Measurements from ENCODE around the gene AHSG.

AHSG gene

DNA sequence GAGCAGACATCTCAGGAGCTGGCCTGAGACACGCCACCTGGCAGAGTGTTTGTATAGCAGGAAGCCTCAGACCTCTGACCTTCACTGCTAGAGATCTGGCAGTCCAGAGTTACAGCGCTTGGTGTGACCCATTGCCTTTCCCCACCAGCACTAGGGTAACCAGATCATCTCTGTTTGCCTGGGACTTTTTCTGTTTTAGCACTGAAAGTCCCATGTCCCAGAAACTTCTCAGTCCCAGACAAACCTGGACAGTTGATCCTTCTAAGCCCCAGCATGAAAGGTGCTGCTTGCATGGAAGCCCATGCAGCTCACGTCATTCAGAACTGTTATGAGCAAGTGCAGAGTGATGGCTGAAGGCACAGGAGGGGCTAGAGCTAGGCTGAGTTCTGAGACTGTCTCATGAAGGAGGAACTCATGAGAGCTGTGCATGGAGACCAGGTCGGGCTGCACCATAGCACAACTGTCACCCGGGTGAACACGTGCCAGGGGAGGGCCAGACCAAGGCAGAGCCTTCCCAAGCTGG is 18.2 kb upstream of the AHSG start:
- DNase-seq, result no peak

DNA sequence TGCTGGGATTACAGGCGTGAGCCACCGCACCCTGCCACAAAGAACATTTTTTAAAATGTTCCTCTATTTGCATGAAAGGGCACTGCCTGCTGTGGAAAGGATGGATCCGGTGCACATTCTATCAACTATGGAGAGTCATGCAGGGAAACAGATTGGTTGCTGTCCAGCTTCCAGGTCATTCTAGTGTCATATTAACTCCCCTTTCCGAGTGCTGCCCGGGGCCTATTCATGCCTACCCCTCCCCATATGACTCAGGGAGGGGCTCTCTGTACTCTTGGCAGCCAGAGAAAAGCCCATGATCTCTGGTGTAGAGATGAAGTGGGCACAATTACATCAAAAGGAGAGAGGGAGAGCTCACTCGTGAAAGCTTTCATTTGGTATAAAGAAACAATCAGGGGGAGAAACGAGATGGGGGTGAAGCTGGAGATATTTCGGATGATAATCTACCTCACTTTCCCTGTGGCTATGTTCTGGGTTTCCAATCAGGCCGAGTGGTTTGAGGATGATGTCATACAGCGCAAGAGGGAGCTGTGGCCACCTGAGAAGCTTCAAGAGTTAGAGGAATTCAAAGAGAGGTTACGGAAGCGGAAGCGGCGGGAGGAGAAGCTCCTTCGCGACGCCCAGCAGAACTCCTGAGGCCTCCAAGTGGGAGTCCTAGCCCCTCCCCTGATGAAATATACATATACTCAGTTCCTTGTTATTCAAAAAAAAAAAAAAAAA is 16.1 kb upstream of the AHSG start:
- DNase-seq, result no peak

DNA sequence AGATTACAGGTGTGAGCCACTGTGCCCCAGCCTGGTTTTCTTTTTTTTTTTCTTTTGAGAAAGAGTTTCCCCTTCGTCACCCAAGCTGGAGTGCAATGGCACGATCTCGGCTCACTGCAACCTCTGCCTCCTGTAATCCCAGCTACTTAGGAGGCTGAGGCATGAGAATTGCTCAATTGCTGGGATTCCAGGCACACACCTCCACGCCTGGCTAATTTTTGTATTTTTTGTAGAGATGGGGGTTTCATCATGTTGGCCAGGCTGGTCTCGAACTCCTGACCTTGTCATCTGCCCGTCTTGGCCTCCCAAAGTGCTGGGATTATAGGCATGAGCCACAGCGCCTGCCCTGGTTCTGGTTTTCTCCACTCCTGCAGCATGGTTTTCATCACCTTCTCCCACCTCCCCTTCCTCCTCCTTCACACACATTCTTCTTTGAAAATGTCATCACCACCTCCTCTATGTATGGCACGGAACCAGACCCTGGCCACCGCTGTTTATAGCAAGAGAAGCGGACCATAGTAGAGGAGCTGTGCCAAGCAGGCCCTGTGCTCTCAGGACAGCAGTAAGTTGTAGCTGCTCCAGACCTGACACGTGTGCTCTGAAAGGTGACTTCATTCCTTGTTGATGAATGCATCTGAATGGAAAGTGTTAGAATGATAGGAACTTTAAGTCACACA is 14.6 kb upstream of the AHSG start:
- DNase-seq, result no peak

DNA sequence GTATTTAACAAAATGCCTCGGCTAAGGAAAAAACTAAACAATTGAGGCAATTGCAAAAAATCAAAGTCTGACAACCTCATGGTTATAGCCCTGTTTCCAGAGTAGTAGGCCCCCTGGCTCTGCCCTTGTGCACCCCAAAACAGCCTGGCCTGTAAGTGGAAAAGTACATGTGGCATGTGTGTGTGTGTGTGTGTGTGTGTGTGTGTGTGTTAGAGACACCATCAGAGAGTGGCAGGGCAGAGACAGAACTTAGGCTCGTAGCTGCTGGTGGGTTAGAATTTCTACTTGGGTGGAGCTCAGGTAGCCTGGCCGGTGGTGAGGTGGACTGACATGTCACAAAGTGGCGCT is 14.1 kb upstream of the AHSG start:
- no peak for DNase-seq

DNA sequence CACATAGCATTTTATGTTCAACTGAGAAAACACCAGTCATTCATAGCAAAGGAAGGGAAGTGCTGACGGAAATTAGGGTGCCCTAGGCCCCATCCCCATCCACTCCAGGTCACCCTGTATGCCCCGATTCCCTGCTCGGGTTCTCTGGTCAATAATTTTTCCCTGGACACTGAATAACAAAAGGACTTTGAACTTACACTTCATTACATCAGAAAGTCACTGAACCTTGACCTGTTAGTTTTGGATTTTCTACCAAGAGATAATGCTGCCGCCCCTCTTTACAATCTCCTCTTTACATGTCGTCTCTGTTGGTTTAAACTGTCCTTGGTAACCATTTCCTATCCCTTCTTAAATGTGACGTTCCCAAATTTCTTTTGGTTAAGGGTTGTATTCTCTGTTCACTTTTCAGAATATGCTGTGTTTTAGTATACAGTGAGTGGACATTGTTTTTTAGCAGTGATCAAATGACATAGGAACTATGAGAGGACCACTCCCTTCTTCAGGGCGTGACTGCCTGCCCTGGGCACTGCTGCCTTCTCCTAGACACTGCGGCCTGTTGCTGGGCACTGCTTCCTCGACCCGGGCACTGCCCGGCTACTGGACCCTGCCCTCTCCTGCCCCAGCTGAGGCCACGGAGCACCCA is 13.6 kb upstream of the AHSG start:
- no peak for DNase-seq

DNA sequence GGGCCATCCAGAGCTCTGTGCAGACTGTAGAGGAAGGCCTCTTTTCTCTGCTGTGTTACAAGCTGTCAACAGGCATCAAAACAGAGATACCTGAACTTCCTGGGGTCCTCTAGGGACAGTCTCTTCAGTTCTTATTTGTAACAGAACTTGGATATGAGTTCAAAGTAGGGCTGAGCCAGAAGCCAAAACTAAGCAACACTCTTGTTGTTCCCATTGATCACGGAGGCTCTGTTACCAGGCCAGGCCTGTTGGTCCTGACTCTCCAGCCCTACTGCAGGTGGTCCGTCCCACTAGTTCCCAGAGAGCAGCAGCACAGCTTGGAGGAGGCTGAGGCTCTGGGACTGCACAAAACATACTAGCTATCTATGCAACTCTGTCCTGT is 13.1 kb upstream of the AHSG start:
- DNase-seq, result no peak

DNA sequence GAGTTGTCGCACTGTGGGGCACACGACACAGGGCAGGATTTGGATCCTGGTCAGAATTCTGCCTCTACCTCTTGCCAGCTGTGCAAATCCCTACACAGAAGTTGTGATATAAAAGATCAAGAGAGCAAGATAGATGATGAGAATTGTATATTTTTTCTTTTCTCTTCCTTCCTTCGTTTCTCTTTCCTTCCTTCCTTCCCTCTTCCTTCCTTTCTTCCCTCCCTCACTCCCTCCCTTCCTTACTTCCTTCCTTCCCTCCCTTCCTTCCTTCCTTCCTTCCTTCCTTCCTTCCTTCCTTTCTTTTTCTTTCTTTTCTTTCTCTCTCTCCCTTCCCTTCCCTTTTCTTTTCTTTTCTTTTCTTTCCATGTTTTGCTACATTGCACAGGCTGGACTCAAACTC is 12.0 kb upstream of the AHSG start:
- DNase-seq, result no peak

DNA sequence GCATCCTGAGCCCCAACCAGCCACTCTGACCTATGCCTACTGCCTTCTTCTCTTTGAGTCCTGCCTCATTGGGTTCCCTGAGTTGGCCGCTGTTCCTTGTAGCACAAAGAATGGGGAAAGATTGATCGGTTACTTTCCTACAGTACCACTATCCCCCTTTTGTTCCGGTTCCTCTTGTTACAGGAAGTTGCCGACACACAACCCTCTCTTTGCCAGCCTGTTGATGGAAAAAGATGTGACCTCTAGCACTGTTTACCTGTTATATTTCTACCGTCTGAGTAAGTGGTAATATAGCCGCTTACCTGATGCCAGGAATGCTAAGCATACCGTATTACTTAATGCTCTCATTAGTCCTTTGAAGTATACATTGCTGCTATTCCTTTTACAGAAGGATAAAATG is 9.7 kb upstream of the AHSG start:
- no peak for DNase-seq

DNA sequence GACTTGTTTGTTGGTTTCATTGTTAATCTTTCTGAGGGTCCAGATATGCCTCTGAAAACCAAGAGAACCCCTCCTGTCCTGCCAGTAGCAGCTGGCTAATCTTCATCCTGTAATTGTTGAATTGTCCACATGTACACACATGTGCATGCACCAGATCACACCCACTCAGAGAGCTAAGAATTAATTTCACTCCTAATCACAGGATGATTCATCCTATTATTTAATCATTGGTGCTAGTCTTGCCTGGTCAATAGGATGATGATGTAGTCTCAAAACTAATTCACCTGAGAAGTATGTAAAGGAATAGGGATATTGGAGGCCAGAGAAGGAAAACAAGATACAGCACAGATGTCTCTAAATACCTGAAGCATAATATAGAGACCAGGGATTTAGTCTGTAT is 7.8 kb upstream of the AHSG start:
- no peak for DNase-seq

DNA sequence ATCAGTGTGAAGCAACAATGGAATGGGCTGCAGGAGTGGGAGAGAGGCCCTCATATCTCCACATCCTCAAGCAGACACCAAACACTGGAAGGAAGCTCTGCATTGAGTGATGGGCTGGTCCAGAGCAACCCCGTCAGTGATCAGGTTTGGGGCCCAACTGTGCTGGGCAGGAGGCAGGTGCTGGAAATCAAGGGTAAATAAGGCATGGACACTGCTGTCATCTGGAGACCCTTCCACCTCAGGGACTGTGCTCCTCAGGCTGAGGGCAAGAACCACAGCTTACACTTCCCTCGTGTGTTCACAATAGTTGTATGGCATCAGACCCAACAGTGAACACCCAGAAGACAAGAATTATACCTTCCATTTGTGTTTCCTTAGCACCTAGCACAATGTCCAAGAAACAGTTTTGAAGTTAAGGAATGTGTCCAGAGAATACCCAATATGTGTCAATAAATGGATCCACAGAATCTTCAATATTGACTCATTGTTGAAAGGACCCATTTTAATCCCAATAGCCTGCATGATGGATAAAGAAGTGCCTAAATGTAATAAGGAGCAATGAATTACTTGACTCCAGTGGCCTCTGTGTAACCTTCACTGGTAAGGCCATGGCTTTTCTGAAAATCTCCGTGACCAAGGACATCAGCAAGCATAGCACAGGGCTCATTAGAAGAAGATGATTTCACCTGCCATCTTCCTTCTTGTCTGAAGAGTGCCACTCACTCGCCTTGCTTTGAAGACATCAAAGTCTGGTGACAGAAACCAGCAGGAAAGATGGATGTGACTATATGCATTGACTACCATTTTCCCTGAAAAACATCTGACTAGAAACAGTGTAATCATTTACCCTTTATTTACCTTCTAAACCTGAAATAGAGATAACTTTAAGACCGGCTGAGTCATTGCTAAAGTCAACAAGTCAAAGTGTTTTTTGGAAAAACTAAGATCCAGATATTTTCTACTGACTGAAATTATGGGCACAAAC is 7.0 kb upstream of the AHSG start:
- no peak for DNase-seq

DNA sequence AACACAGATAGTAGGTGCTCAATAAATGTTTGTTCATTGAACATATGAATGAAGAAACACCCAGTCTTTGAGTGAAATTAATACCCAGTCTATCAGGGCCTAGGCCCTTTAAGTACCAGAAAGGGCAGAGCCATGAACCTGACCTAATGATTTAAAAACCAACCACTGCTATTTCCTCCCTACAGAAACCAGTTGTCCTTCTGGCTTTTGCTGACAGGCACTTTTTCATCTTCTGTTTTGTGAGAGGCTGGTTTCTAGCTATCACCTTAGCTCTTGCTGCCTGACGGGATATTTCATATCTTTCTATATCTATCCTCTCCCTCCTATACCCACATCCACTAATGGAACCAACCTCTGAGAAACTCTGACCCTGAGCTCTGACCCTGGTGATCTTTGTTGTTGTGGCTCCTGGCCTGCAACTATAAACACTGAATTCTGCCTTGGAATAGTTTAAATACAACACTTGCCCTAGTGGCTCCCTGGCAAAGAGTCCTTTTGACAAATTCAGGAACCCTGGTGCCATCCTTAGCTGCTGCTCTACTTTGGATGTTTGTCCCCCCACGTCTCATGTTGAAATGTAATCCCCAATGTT is 4.1 kb upstream of the AHSG start:
- no peak for DNase-seq

DNA sequence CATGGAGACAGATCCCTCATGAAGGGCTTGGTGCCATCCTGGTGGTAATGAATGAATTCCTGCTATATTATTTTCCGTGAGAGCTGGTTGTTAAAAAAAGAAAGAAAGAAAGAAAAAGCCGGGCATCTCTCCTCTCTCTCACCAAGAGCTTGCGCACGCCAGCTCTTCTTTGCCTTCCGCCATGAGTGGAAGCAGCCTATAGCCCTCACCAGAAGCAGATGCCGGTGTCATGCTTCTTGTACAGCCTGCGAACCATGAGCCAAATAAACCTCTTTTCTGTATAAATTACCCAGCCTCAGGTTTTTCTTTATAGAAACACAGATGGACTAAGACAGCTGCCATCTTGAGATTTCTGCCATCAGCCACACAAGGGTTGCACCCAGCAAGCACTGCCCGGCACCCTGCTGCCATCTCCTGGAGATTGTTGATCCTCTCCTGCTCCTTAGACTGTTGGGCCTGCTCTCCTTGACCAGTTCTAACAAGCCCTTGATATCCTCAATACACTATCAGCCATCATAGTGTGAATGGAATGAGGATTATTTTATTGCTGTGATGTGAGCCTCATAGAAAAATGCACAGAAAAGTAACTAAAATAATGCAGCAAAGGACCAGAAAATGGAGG is 3.5 kb upstream of the AHSG start:
- no peak for DNase-seq

DNA sequence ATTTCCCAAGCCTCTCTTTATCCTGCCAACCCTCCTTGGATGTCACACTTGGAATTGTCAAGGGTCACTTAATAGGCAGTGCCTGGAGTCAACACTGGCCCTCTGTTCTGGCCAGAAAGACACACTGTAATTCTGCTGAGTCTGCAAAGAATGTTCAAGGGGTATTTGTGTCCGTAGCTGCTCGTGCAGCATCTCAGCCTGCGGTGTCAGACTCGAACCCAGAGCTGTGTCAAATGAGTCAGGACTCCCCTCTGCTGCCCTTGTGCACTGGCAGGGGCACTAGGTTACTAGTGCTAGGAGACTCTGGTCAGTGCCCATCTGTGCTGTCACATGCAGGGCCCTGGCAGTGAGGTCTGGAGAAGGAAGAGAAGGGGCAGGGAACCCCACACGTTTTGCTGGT is 795 bp upstream of the AHSG start:
- no peak for DNase-seq

DNA sequence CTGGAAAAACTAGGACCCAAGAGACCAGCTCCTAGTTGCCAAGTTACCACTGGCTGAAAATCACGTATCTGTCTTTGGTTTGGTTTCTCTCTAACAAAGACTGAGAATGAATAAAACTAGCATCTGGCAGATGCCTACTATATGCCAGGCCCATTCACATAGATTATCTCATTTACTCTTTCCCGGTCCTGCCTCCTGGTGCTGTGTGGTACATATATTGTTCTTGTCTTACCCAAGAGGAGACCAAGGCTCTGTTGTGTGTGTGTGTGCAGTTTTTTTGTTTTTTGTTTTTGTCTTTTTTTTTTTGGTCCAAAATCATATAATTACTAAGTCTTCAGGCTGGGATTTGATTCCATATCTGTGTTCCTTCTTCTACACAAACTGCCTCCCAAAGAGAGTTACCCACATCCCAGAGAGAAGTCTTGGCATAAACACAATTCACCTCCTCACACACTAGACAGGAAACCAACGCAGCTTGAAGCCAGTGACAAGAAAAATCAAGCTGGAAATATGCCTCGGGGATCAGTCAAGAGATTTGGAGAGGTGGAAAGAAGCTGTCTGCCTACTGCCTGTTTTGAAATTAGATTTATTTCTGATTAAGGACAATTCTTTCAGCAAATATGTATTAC is 891 bp downstream of the AHSG start:
- DNase-seq, result no peak

DNA sequence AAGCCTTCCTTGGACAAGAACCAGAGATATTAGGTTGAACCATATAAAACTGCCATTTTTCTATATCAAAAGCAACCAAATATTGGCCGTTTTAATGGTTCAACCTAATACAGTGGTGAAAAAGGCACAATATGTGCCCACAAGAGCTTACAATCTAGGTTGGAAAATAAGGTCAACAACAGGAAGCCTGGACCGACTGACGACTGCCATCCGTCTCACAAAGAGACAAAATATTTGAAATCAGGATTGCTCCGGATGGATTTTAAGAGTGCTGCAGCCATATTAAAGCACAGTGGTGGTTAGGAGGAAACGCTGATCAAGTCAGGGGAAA is 1.4 kb downstream of the AHSG start:
- no peak for DNase-seq

DNA sequence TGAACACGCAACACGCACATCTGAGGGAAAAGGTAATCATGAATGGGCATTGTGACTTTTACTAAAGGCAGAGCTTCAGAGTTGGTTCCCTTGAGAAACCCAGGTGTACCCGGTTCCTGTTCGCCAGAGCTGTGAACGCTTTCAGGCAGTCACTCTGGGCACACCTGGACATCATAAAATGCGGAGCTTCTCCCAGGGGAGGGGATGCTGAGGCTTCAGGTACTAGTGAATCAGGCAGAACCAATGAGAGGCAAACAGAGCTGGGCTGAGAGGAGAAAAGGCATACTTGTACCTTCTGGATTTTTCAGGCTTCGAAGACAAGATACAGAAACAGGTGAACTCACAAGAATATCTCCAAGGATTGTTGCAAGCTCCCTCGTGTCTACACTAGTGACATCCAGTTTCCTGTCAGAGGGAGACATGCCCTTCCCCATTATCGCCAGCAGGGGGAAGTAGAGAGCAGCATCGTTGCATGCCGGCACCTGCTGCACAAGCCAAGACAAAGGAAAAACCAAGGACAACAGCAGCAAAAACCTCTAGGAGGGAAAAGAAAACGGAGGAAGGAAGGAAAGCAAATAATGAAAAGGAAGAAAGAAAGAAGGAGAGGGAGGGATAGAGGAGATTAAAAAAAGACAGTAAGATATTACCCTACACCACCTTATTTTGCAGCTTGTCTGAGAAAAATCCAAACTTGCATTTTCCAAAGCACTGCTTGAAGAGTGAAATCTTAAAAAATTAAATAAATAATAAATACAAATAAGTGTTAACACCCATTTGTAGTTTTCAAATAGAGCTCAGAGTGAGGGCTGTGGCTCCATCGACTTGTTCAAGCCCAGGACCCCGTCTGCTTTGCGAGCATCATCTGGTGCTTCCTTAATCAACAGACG is 2.0 kb downstream of the AHSG start:
- DNase-seq, result peak; percentile 81

DNA sequence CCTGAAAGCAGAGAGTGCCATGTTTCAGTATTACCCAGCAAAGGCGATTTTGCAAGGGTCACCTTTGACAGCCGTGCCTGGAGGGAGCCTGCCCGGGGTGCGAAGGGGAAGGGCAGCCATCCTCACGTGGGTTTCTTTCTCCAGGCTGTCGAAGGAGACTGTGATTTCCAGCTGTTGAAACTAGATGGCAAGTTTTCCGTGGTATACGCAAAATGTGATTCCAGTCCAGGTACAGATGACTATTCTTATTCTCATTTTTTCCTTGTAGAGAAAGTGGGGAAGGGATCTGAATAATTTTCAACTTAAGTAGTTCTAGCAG is 3.4 kb downstream of the AHSG start:
- DNase-seq, result no peak

DNA sequence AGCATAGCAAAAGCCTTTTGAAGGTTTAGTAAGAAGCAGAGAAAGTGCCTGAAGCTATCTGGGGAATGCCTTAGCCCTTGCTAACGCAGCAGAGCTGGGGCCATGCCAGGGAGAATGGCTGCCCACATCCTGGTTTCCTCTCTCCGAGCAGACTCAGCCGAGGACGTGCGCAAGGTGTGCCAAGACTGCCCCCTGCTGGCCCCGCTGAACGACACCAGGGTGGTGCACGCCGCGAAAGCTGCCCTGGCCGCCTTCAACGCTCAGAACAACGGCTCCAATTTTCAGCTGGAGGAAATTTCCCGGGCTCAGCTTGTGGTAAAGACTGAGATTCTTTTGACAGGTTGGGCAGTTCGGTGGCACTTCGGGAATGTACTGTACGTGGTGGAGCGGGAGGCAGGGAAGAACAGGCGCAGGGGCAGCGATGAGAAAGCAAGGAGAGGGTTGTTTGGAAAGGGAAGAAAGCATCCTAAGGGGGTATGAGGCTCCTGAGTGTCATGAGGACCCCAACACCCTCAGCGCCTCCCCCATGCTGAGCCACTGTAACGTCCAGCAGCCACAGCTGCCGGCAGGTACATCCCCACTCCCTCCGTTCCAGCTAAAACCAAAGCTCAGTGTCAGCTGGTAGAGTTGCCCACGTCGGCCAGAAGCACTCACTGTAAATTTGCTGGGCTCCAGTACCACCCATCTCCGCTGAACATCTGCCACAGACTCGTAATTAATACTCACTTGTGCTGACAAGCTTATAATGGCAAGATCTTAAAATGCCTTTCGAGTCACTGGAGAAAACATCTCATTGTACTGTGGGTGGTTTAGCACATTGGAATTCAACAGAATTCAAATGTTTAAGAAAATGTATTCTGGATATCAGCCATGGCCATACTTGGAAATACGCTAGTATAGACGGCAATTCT is 4.4 kb downstream of the AHSG start:
- DNase-seq, result peak; percentile 73

DNA sequence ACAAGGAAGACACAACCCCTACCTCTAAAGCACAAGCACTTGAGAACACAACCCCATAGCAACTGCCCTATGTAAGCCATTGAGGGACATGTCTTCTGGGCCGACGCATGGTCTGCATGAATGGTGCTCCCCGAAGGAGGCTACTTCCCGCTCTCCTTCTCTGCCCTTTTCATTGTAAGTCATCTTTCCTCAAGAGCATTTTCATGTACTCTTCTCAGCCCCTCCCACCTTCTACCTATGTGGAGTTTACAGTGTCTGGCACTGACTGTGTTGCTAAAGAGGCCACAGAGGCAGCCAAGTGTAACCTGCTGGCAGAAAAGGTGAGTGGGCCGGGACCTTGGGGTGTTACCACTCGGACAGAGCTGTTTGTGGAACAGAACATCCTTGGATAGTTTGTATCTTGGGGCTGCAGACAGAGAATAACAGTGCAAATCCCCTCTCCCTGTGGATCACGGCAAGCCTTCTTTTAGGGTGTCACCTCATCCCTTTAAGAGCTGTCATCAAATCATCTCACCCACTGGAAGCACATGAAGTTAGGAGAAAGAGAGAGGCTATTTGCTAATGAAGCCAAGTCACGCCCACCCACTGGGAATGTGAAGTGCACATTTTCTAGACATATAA is 5.6 kb downstream of the AHSG start:
- DNase-seq, result no peak
